ENCODE data around the gene FAM241A. TPM values are rescaled to one million over a fixed set of nuclear protein-coding genes. Genes with fewer than 3 reads are reported as not detected.

Gene FAM241A
- total and polyA plus RNA-seq, 9 of the 15 experiments (the other 6 are each of a cell fraction or from before 2014, with no cell fraction given) = 2.3 to 8.5 (median 5.3) TPM

GRCh38 chr4:112145326-112145789 is at the start of gene FAM241A (continued):
- TF ChIP-seq GMEB1 (CRISPR knock-in tag; IDR thresholded peaks at IDR 0.05) = no peak
- TF ChIP-seq ZNF583 (CRISPR knock-in tag; IDR thresholded peaks at IDR 0.05) = 0 out of 2 replicates have a peak, but pooled peaks have one; percentile 25
- peak; percentile 90 for TF ChIP-seq VEZF1 (CRISPR knock-in tag; IDR thresholded peaks at IDR 0.05)
- no peak for TF ChIP-seq PHB (CRISPR knock-in tag; IDR thresholded peaks at IDR 0.05)
- TF ChIP-seq XRCC4 (IDR thresholded peaks at IDR 0.05; ENCODE audit: extremely low read depth, insufficient read depth, insufficient read length) = no peak
- peak; percentile 65; the same call in 1 of the 2 replicates for TF ChIP-seq THAP12 (CRISPR knock-in tag; IDR thresholded peaks at IDR 0.05)
- TF ChIP-seq CBX5 (IDR thresholded peaks at IDR 0.05; ENCODE audit: borderline replicate concordance, low read depth) = 0 out of 2 replicates have a peak, but pooled peaks have one; percentile 14
- no peak for TF ChIP-seq DDX20 (tag; IDR thresholded peaks at IDR 0.05; ENCODE audit: low read depth)
- TF ChIP-seq RREB1 (CRISPR knock-in tag; IDR thresholded peaks at IDR 0.05) = no peak
- TF ChIP-seq RFX1 (IDR thresholded peaks at IDR 0.05) = no peak
- no peak for TF ChIP-seq PKNOX1 (IDR thresholded peaks at IDR 0.05)
- 0 out of 4 replicates have a peak, but pooled peaks of 1 of the 2 experiments have one; percentile 8 for TF ChIP-seq RCOR1 (IDR thresholded peaks at IDR 0.05; ENCODE audit: borderline replicate concordance in 1 of 2, low read depth in 2 of 2, low read length in 2 of 2)
- no peak for TF ChIP-seq SMARCE1 (IDR thresholded peaks at IDR 0.05)
- no peak for TF ChIP-seq BMI1 (IDR thresholded peaks at IDR 0.05; ENCODE audit: low read length)
- no peak for TF ChIP-seq NCOA1 (IDR thresholded peaks at IDR 0.05; ENCODE audit: low read depth)

Data from K562 (cell line).